Measurements from ENCODE around the gene PHRF1. TPM values are rescaled to one million over a fixed set of nuclear protein-coding genes. Genes with fewer than 3 reads are reported as not detected.
A peak's percentile ranks its signal among the peaks of the same experiment; 100 is the strongest.

Gene PHRF1
- total RNA-seq, 1 donor from 2014 or later = 21.1 TPM

DNA sequence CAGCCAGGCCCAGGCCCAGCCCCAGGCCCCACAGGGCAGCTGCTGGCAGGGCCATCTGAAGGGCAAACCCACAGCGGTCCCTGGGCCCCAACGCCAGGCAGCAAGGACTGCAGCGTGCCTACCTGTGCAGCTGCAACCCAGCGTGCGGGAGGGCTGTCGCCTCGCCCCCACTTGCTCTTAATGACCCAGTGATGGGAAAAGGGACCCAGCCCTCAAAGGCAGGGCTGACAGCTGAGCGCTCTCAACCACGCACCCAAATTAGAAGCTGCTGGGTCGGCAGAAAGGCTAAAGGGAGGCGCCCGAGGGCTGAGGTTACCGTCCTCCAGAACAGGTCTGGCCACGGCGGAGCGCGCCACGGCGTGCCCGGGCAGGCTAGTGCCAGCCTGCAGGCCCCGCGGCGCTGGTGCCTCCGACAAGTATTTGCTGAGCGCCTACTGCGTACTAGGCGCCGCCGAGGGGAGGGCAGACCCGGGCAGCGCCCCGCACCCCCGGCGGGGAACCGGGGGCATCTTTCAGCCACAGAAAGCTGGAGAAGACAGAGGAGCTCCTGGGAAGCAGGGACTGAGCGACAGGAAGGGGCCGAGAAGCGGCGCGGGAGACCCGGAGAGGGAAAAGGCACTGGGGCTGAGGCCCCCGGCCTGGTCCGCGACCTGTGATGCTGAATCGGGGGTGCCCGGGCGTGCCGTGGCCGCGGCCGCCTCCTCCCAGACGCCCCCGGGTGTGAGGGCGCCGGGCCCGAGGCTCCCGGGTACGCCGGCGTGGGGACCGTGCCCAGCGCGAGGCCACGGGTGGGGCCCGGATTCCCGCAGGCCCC is 41.7 kb upstream of the PHRF1 start:
- TF ChIP-seq, protein P1, sequence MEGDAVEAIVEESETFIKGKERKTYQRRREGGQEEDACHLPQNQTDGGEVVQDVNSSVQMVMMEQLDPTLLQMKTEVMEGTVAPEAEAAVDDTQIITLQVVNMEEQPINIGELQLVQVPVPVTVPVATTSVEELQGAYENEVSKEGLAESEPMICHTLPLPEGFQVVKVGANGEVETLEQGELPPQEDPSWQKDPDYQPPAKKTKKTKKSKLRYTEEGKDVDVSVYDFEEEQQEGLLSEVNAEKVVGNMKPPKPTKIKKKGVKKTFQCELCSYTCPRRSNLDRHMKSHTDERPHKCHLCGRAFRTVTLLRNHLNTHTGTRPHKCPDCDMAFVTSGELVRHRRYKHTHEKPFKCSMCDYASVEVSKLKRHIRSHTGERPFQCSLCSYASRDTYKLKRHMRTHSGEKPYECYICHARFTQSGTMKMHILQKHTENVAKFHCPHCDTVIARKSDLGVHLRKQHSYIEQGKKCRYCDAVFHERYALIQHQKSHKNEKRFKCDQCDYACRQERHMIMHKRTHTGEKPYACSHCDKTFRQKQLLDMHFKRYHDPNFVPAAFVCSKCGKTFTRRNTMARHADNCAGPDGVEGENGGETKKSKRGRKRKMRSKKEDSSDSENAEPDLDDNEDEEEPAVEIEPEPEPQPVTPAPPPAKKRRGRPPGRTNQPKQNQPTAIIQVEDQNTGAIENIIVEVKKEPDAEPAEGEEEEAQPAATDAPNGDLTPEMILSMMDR (IDR thresholded peaks at IDR 0.05; ENCODE audit: insufficient read depth, low read length, severe bottlenecking) = peak; percentile 12
- Histone ChIP-seq H3K4me3 (ENCODE audit: low read depth, low read length) (peak overlapping the region; percentile 87), H3K36me3 (ENCODE audit: control insufficient read depth, insufficient read depth, low read length) (peaks cover 29% of the 10 kb centered on the region), H3K27me3 (ENCODE audit: control insufficient read depth, insufficient read depth, low read length) (no peaks in the 10 kb centered on the region)
- no peak for FAIRE-seq
- DNase-seq (ENCODE audit: low read depth) = peak; percentile 89

DNA sequence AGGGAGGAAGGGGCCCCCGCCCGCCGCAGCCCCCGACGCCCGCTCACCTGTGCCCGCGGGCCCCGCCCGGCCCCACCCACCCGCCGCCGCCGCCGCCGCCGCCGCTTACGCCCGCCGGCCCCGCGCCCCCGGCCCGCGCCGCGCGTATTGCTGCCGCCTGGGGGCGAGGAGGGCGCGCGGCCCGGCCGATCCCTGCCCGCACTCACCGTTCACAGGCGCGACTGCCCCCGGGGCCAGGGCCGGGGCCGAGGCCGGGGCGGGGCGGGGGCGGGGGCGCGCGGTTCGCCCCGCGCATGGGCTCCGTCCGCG is 41.1 kb upstream of the PHRF1 start:
- DNase-seq (ENCODE audit: low read depth) = no peak
- Histone ChIP-seq H3K36me3 (ENCODE audit: control insufficient read depth, insufficient read depth, low read length) (peaks cover 29% of the 10 kb centered on the region), H3K4me3 (ENCODE audit: low read depth, low read length) (peak overlapping the region; percentile 87), H3K27me3 (ENCODE audit: control insufficient read depth, insufficient read depth, low read length) (no peaks in the 10 kb centered on the region)
- TF ChIP-seq, protein P1 (IDR thresholded peaks at IDR 0.05; ENCODE audit: insufficient read depth, low read length, severe bottlenecking) = no peak
- no peak for FAIRE-seq

DNA sequence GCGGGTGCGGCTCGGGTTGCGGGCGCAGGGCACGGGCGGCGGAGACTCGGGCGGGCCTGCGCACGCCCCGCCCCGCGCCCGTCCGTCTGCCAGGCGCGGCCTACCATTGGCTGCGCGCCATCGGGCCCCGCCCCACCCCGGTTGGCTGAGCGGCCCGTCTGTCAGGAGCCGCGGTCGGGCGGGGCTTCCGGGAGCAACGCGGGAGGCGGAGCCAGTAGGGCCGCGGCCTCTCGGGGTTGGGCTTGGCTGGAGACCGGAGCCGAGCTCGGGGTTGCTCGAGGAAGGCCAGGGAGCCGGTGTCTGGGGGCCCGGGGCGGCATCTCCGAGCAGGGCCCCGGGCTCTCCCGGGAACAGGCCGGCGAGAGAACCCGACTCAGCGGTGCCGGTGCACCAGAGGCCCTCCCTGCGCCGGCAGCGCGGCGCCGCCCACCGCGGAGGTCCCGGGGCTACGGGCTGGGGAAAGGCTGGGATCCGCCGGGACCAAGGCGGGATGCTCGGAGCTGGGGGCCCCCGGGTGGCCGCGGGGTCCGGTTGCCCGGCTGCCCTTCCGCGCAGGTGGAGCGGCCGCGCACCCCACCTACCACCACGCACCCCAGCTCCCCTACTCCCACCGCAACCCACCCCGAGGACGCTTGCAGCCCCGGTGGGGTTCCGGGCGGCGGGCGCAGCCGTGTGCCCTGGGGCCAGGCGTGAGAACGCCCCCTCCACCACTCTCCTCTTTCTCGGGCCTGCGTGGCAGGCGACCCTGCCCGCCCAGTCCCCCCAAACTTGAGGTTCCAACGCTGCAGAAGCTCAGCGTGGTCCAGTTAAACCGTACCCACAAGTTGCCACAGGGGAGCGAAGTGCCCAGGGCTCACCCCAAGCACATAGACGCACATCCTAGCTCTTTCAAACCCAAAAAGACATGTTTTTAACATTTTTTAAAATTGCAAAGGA is 40.5 kb upstream of the PHRF1 start, which contains the start of gene HRAS:
TSS of gene HRAS (minus strand) at position 58 of the 936 bp plus-strand sequence.
- TF ChIP-seq, protein P1 (IDR thresholded peaks at IDR 0.05; ENCODE audit: insufficient read depth, low read length, severe bottlenecking) = no peak
- no peak for FAIRE-seq
- DNase-seq (ENCODE audit: low read depth) = peak; percentile 77
- peaks cover 29% of the 10 kb centered on the region for H3K36me3 ChIP-seq (ENCODE audit: control insufficient read depth, insufficient read depth, low read length)
- H3K4me3 ChIP-seq (ENCODE audit: low read depth, low read length) = peak within 1 kb of the TSS; percentile 87
- H3K27me3 ChIP-seq (ENCODE audit: control insufficient read depth, insufficient read depth, low read length) = no peaks in the 10 kb centered on the region

DNA sequence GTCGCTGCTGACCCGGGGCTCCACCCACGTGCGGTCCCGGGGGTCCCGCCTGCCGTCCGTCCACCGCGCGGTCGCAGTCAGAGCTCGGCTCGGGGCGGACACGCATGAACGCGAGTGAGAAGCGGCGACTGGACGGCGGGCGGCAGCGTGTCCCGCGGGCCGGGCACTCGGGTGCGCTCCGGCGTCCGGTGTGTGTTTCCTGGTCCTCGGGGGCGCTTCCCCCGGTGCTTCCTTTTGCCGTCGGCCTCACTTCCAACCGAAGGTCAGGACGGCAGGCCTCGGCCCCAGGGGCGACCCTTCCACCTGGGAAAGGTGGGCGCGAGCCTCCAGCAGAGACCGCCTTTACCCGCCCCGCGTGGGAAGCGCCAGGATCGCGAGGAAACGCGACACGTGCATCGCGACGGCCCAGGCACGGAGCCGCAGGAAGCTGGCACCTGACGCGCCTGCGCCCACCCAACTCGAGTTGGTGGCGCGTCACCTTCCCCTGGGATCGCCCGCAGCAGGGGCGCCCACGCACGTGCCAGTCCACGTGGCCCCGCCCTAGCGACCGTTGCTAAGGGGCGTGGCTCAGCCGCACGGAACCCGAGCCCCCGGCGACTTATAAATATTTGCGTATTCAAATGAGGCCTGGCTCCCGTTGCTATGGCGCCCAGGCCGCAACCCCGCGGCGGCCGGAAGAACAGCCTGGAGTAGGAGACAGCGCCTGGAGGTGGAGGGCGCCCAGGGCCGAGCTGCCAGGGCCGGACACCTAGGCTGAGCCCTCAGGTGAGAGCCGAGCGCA is 39.2 kb upstream of the PHRF1 start, which contains the start of gene LRRC56:
TSS of gene LRRC56 (plus strand) at position 687 of the 781 bp plus-strand sequence. CDS start 3,158 bp downstream, outside the sequence.
- FAIRE-seq = no peak
- Histone ChIP-seq H3K36me3 (ENCODE audit: control insufficient read depth, insufficient read depth, low read length) (peaks cover 21% of the 10 kb centered on the region), H3K27me3 (ENCODE audit: control insufficient read depth, insufficient read depth, low read length) (no peaks in the 10 kb centered on the region), H3K4me3 (ENCODE audit: low read depth, low read length) (peak within 1 kb of the TSS; percentile 40)
- TF ChIP-seq, protein P1 (IDR thresholded peaks at IDR 0.05; ENCODE audit: insufficient read depth, low read length, severe bottlenecking) = no peak
- peak; percentile 57 for DNase-seq (ENCODE audit: low read depth)

DNA sequence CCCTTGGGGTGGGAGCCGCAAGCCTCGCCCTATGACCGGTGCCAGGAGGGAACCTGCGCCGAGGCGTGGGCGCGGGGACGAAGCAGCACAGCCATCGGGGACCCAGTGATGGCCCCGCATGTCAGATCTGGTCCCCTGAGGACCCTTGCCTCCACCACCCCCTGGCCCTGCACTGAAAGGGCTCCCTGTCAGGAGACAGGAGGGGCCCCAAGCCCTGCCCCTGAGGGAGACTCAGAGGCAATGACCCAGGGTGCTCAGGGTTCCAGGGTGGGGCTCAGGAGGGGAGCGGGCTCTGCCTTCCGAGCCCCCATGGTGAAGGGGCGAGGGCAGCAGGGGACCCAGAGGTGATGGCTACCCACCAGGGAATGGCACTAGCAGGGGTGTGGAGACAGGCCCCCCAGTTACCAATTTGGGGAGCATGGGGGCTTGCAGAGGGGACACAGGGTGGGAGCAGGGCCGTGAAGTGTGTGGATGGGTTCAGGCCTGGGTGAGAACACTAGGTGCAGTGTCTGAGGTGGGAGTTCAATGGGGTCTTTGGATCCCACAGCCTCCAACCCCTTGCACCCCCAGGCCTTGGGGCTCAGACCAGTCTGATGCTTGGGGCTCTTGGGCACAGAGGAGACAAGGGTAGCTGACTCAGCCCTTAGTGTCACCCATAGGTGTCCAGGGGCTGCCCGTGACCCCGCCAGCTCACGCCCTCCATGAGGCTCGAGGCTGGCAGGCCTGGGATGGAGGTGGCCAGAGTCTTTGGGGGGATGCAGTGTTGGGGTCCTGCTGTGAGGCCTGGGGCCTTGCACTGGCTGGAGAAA is 38.4 kb upstream of the PHRF1 start:
- DNase-seq (ENCODE audit: low read depth) (no peak), FAIRE-seq (no peak)
- H3K4me3 ChIP-seq (ENCODE audit: low read depth, low read length) = peak overlapping the region; percentile 40

More for the DNA sequence above, 38.4 kb upstream of the PHRF1 start:
- Histone ChIP-seq H3K36me3 (ENCODE audit: control insufficient read depth, insufficient read depth, low read length) (peaks cover 16% of the 10 kb centered on the region), H3K27me3 (ENCODE audit: control insufficient read depth, insufficient read depth, low read length) (no peaks in the 10 kb centered on the region)
- TF ChIP-seq, protein P1 (IDR thresholded peaks at IDR 0.05; ENCODE audit: insufficient read depth, low read length, severe bottlenecking) = no peak
